Endometrial microvascular endothelial cells (primary cell): ENCODE results near the gene PPT1. TPM values are rescaled to one million over a fixed set of nuclear protein-coding genes. Genes with fewer than 3 reads are reported as not detected.

Experiments
- in situ Hi-C: cut with HindIII; loops from 2 replicates; pipeline ENCODE4 v1.10.0; 2017; ENCODE audit warnings: low sequenced_read_pairs, low pct_unique_long_range_greater_than_20kb; ENCODE audit errors: inconsistent ontology term
- total RNA-seq: library from RNA; depleted of rRNA; stranded (reverse); fragments of >200 nt; gene quantifications from one replicate; pipeline ENCODE4 v1.2.3, GENCODE V29; 2015; ENCODE audit errors: inconsistent ontology term

The PPT1 gene
- 108 TPM for total RNA-seq

DNA sequence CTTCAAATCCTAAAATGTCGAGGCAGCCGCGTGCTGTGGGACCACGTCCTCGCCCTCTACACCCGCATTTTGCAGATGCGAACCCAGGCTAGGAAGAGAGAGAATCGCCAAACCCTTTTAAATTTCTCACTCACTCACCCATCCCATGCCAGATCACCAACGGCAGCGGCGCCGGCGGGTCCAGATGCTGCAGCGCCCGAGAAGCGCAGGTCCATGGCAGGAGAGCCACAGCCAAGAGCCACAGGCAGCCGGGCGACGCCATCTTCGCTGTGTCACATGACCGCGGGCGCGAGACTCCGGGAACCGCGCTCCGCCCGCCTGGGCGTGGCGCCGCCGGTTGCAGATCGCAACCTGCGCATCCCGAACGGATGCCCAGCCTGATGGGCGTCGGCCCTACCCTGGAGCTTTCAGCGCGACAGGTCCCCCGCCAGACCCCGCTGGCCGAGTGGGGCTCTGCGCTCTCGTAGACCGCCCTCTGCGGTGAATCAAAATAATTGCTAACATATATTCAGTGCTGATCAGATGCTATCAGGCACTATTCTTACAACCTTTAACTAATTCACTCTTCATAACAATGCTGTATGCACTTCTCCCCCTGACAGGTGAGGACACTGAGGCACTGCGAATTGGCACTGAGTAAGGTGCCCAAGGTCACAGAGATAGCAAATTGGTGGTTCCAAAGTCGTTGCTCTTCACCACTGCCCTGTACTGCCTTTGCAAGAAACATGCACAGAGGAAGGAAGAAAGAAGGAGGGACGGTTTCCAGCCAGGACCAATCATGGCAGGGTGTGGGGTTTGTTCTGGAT lies at the start of gene PPT1:
PPT1 (minus strand) TSS at position 276 of the 806 bp plus-strand sequence; CDS start at position 262, 14 bp downstream.
- in situ Hi-C loops: no loop called here

DNA sequence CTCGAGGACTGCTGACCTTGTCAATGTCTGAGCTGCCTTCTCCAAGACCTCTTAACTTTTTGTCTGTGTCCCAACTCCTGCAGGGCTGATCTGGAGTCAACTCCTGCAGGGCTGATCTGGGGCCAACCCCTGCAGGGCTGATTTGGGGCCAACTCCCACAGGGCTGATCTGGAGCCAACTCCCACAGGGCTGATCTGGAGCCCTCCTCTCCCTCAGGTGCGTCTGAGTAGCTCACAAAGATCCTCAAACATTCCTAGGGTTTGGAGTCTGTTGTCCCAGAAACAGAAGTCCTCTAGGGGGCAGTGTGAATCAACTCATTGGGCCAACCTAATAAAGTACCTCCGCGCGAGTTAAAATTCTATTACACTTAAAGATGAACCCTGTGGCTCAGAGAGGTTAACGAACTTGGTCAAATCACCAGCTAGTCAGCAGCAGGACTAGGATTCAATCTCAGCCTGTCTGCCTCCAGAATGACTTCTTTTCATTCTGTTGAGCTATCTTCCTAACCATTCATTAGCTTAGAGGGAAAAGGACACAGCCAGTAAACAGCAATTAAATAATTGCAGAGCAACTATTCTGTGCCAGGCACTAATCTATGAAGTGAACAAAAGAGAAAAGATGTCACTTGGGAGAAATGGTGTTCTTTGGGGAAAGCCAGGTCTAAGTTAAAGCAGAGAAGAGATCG lies 47.0 kb upstream of the PPT1 start:
- in situ Hi-C loops: no loop called here

DNA sequence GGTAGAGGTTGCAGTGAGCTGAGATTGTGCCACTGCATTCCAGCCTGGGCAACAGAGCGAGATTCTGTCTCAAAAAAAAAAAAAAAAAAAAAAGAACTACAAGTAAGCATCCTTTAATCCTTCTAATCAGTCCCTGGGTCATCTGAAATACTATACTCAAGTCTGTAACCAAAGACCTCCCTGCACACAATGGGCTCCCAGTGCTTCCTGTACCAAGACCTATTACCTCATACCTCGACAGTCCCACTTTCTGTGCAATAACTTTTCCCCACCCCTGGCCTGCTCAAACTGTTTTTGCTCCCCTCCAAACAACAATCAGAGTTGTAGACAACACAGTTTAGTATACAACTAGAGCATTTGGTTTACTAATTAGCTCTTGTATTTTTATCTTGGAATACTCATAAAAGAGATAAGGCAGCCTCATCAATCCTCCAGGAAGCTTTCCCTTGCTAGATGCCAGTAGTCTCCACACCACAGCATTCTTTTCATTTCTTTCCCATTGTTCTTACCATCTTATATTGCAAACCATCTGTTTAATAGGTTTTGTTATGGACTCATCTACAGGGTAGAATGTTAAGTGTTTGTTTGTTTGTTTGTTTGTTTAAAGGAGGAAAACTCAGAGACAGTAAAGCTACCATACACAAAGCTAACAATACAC lies 45.0 kb upstream of the PPT1 start:
- in situ Hi-C loops: no loop called here

DNA sequence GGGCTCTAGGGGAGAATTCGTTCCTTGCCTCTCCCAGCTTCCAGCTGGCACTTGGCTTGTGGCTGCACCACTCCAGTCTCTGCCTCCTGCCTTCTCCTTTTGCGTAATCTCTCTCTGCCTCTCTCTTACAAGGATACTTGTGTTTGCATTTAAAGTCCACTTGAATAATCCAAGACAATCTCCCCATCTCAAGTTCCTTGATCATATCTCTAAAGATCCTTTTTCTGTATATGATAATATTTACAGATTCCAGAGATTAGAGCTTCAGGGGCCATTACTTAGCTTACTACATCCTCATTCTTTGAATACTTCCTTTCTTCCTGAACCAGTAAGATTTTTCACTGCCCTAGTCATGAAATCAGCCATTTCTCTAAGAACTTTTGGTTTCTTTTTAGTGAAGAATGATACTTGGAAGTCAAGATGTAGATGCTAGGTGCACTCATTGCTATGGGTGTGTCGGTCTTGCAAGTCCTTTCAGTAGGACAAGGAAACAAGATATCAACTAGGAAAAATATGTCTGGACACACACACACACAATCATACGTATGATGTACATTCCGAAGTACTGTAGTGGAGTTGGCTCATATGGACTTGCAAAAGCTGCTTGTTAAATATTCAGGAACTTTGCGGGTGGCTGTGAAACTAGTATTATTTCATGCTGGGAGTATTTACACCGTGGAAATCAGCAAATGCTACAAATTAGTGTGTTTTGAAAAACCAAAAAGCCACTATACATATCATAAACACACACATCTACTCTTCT lies 43.3 kb upstream of the PPT1 start:
- in situ Hi-C loops: no loop called here

DNA sequence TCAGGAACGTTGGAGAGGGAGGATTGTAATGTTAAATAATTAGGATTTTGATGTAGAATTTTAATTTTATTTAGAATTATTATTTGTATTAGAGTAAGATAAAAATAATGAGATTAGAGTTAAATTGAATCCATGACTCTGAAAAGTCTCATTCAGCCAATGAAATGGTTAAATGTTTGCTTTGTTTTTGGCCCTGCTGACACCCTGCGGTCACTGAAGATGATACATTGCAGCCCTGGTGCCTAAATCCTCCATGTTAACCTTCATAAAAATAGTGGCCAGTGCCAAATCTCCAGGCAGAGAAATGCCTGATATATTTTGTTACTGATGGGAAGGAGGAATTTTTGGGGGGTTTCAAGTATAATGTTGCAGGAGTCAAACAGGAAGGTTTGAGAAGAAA lies 36.8 kb upstream of the PPT1 start:
- in situ Hi-C loops: no loop called here

DNA sequence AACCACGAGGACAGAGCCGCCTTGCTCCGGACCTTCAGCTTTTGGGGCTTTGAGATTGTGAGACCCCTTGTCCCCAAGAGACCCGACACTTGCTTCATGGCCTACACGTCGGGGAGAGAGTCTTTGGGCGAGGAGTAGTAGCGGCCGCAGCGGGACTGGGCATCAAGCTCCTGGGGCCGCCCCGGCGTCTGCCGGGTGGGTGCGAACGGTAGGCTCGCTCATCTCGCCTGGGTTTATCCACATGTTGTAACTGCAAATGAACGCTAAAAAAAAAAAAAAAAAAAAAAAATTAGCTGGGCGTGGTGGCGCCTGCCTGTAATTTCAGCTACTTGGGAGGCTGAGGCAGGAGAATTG lies 36.2 kb upstream of the PPT1 start:
- in situ Hi-C loops: no loop called here

DNA sequence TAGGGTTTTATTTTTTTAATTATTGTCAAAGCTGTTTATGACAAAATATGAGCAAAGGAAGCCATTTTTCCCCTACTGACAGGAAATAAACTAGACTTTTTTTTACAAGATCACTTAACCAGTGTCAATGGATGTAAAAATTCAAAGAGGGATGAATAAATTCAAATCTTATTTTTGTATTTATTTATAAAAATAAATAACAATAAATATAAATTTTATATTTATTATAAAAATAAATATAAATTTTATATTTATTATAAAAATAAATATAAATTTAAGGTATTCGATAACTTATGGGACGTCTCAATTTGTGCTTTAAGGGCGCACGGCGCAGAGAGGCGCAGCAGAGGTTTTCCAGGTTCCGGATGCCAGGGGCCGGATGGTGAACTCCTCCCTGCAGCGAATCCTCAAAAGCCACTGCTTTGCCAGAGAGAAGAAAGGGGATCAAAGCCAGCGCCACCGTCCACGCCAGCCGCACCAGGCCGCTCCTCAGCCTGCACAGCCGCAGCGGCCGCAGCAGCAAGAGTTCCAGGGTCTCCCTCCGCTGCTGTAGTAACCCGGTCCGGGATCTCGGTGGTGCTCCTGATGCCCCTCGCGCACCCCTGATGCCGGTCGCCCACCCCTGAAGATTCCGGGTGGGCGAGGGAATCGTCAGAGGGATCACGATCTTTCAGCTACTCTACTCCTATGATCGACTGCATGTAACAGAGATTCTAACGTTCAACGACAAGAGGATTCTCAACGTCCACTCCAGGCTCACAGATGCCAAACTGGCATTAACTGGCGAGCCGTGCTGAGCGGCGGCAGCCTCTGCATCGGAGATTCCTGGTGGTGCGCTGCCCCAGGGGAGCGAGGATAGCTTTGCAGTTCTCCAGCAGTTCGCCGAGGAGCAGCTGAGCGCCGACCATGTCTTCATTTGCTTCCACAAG lies 35.6 kb upstream of the PPT1 start:
- in situ Hi-C loops: no loop called here

DNA sequence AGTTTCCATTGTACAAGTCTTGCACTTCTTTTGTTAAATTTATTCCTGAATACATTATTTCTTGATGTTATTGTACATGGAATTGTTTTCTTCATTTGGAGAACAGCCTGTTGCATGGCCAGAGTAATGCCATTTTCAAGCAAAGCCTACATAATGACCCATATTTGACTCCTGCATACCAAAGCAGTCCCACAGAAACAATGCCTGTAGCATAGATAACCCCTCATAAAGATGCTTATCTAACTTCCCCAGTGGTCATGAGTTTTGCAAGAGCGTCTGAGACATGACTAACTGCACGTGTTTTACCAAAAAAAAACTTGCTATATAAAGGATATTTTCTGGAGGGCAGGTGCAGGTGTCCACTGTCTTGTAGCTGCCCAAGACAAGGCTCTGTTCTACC lies 33.8 kb upstream of the PPT1 start:
- in situ Hi-C loops: no loop called here

DNA sequence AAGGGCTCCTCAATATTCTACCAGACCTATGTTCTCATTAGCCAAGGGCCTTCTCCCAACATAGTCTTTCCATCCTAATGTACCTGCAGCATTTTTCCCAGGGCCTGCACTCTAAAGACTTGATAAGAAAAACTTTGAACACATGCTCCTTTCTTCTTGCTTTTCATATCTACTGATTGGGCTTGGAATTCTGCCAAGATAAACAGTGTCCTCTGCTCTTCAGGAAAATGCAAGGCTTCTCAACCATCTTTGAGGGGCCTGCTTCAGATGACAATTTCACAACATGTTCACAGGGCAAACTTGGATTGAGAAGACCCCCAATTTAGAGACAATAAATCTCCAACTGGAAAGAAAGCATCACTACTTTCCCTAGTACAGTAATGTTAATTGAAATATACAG lies 25.8 kb upstream of the PPT1 start:
- in situ Hi-C loops: no loop called here

DNA sequence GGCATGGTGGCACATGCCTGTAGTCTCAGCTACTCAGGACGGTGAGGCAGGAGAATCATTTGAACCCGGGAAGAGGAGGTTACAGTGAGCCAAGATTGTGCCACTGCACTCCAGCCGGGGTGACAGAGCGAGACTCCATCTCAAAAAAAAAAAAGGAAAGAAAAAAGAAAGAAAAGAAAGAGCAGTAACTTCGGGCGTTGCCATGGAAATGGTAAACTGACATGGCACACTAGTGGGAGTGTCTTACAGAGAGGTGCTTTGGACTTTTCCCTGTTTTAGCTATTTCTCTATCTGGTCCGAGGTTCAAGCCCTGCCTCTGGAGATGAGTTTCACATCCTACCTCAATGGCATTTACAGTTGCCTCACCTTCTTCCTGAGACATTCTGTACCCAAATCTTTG lies 23.1 kb upstream of the PPT1 start:
- in situ Hi-C loops: no loop called here

DNA sequence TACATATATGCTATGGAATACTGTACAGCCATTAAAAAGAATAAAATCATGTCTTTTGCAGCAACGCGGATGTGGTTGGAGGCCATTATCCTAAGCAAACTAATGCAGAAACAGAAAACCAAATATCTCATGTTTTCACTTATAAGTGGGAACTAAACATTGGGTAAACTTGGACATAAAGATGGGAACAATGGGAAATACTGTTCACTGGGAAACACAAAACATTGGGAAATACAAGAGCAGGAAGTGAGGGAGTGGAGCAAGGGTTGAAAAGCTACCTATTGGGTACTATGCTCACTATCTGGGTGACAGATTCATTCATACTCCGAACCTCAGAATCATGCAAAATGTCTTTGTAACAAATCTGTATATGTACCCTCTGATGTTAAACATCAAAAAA lies 17.3 kb upstream of the PPT1 start:
- in situ Hi-C loops: no loop called here

DNA sequence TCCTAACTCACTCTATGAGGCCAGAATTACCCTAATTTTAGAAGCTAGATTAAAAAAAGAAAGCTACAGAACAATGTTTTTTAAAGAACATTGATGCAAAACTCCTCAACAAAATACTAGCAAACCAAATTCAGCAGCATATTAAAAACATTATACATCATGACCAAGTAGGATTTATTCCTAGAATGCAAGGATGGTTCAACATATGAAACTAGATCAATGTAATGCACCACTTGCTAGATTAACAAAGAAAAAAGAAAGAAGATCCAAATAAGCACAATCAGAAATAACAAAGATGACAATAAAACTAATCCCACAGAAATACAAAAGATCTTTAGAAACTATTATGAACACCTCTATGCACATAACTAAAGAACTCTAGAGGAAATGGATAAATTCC lies 13.3 kb upstream of the PPT1 start:
- in situ Hi-C loops: no loop called here

DNA sequence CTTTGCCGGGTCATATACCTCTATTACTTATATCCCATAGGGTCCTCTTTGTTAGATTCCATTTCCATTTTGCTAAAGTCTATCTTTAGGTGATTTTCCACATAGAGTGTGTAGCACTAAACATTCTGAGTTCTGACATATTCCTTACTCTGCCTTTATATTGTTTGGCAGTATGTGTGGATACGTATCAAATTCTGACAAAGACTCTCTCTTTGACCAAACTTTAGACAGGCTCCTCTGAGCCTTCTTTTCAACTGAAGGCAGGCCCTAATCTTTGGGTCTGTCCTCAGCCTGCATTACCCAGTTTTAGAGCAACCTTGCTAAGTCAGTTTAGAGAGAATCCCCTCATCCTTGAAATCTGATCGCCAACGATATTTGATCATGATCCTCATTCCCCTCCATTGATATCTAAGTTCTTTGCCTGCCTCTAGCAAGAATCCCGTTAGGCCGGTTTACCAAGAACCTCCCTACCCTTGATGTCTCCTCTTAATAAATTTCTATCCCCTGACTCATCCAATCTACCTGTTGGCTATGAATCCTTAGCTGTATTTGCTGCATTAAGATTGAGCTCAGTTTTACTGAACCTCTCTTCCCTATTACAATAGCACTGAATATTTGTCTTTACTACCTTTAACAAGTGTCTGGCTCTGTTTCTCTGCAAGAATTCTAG lies 10.4 kb upstream of the PPT1 start:
- in situ Hi-C loops: no loop called here

DNA sequence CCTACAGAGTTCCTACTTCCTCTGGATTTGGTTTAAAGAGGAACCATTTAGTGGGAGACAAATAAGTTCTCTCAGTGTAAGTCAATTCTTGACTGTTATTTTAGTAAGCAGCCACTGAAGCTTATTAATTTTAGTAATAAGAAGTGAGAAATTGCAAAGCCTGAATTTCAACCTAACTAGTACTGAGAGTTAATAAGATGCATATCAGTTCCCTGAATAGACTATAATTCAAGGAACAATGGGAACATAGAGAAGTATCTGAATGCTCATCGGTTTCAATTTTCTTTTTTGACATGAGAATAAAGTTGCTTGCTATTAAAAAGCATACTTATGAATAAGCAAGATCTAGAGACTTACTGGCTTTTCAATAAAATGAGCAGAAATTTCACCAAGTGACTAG lies 8.0 kb upstream of the PPT1 start:
- in situ Hi-C loops: no loop called here

DNA sequence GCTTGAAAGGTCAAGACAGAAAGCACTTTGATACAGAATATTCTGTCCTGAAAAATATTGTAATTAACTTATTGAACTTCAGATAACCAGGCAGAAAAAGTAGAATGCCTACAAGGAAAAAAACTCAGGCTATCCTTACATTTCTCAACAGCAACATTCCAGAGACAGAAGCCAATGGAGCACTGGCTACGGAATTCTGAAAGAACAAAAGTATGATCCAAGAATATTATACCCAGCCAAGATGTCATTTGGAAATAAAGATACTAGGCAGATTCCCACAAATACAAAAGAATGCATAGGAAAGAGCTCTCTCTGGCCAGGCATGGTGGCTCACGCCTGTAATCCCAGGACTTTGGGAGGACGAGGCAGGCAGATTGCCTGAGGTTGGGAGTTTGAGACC lies 5.8 kb upstream of the PPT1 start:
- in situ Hi-C loops: no loop called here

DNA sequence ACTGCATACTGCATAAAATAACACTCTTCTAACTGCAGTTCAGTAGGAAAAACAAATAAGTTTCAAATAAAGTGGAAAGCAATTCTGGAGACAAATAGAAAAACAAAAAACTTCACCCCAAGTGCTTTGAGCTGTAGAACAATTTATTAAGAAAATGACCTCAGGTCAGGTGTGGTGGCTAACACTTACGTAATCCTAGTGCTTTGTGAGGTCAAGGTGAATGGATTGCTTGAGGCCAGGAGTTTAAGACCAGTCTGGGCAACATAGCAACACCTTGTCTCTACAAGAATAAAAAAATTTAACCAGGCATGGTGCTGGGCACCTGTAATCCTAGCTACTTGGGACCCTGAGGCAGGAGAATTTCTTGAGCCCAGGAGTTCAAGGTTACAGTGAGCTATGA lies 5.0 kb upstream of the PPT1 start:
- in situ Hi-C loops: no loop called here

DNA sequence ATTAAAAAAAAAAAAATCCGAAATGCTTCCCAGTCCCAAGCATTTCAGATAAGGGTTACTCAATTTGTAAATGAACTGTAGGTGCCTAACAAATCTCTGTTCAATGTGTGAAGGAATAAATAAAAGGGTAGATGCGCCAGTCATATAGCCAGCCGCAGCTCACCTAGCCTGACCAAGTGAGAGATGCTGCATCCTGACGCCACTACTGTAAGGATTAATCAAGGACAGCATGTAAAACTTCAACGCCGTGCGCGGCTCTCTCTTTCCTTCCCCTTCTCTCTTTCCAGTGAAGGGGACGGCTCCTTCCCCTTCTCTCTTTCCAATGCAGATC lies 441 bp downstream of the PPT1 start:
- in situ Hi-C loops: no loop called here

DNA sequence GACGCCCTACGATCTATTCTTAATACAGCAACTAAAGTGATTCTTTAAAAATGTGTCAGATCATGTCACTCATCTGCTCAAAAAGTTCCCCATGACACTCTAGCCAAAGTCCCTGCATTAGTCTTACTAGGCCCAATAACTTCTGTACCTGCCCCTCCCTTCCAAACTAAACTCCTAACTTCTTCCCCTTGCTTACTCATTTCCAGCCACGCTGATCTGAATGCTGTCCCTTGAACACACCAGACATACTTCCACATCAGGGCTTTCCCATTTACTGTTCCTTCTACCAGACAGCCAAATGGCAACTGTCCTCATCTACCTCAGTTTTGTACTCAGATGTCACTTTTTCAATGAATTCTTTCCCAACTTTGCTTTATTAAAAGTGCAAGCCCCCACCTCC lies 1.2 kb downstream of the PPT1 start:
- in situ Hi-C loops: no loop called here
